H1 (cell line): Measurements from ENCODE around the gene CACUL1. TPM values are rescaled to one million over a fixed set of nuclear protein-coding genes. Genes with fewer than 3 reads are reported as not detected.

Experiments used
- CHD7 ChIP-seq: fragments of 300-600 bp; sonication (generic); IDR thresholded peaks from 2 replicates; pipeline ENCODE4 v1.7.1; 2012; ENCODE audit warnings: low read length, moderate library complexity, mild to moderate bottlenecking, inconsistent platforms; ENCODE audit not compliant: insufficient replicate concordance
- CREB1 ChIP-seq: IDR thresholded peaks from 2 replicates; pipeline ENCODE4 v1.6.1; 2012; ENCODE audit warnings: inconsistent platforms
- HDAC2 ChIP-seq, 2 experiments: fragments of 300-600 bp in 1 of 2; sonication (generic) in 1 of 2; IDR thresholded peaks; 2 replicates each; pipeline ENCODE4 v1.6.1; 2011 to 2012; ENCODE audit warnings: low read depth in 2 of 2, low read length in 2 of 2, mild to moderate bottlenecking in 2 of 2, moderate library complexity in 2 of 2, borderline replicate concordance in 1 of 2, inconsistent platforms in 1 of 2
- JUN ChIP-seq: IDR thresholded peaks from 2 replicates; pipeline ENCODE4 v1.6.1; 2011; ENCODE audit warnings: low read depth, mild to moderate bottlenecking, improper control_type of control experiment, low read length
- MAX ChIP-seq: IDR thresholded peaks from 2 replicates; pipeline ENCODE4 v1.6.1; 2012; ENCODE audit warnings: inconsistent platforms
- NRF1 ChIP-seq: IDR thresholded peaks from 2 replicates; pipeline ENCODE4 v1.6.1; 2011; ENCODE audit warnings: mild to moderate bottlenecking, low read depth, low read length, improper control_type of control experiment
- SAP30 ChIP-seq: fragments of 300-600 bp; sonication (generic); IDR thresholded peaks from 2 replicates; pipeline ENCODE4 v1.7.1; 2012; ENCODE audit warnings: low read length, moderate library complexity, mild to moderate bottlenecking, inconsistent platforms; ENCODE audit not compliant: insufficient read depth, insufficient replicate concordance
- SIN3A ChIP-seq, 2 experiments: IDR thresholded peaks in 1 of 2; conservative IDR thresholded peaks in 1 of 2; 2 replicates each; pipeline ENCODE4 v1.6.1; 2011 to 2012; ENCODE audit warnings: low read length in 2 of 2, improper control_type of control experiment in 1 of 2, low read depth in 1 of 2, mild to moderate bottlenecking in 1 of 2
- SP1 ChIP-seq: IDR thresholded peaks from 2 replicates; pipeline ENCODE4 v1.6.1; 2011; ENCODE audit warnings: low read depth, low read length
- TAF7 ChIP-seq: optimal IDR thresholded peaks from 2 replicates; pipeline ENCODE3; 2011; ENCODE audit warnings: low read depth, mild to moderate bottlenecking, inconsistent platforms, low read length, moderate library complexity, borderline replicate concordance
- TEAD4 ChIP-seq: IDR thresholded peaks from 2 replicates; pipeline ENCODE4 v1.6.1; 2012; ENCODE audit warnings: low read depth, low read length, inconsistent platforms, mixed read lengths
- polyA plus RNA-seq, 7 experiments: library from polyadenylated mRNA; depleted of rRNA in 3 of 7; stranded (reverse) in 5 of 7; unstranded in 2 of 7; fragments of >200 nt in 5 of 7; fragments of 200-250 nt in 2 of 7; gene quantifications; 1 replicate in 5 of 7; 2 replicates in 1 of 7; 4 replicates in 1 of 7; pipeline versions ENCODE4 v1.2.1 to v1.2.3, GENCODE V29; 2011 to 2013; ENCODE audit warnings: missing spikeins in 2 of 7, mixed read lengths in 2 of 7
- total RNA-seq: library from RNA; stranded (reverse); fragmentation: NEBNext Ultra II Directional; extraction: Animal tissue kit (Norgen Biotek cat#: 25700); gene quantifications from 2 replicates; pipeline ENCODE4 v1.2.1, GENCODE V29; 2021

Gene CACUL1
- total and polyA plus RNA-seq, 2 of the 8 experiments (the other 6 are each of a cell fraction or from before 2014, with no cell fraction given) = 6.5 to 34.2 TPM

- no peak for TF ChIP-seq CHD7
- TF ChIP-seq TEAD4 = no peak
- no peak for TF ChIP-seq MAX
- TF ChIP-seq HDAC2 (IDR thresholded peaks at IDR 0.05; ENCODE audit: borderline replicate concordance in 1 of 2, low read depth in 2 of 2, low read length in 2 of 2) = no peak
- no peak for TF ChIP-seq SAP30
- TF ChIP-seq JUN = no peak
- TF ChIP-seq CREB1 = no peak
- TF ChIP-seq SP1 = no peak
- TF ChIP-seq TAF7 = no peak
- TF ChIP-seq NRF1 = no peak
- no peak for TF ChIP-seq SIN3A (conservative IDR thresholded peaks at IDR 0.05 in 1 of 2, IDR thresholded peaks at IDR 0.05 in 1 of 2; ENCODE audit: low read depth in 1 of 2, low read length in 2 of 2)
Measured at GRCh38 chr10:118692872-118693271, 61.9 kb downstream of the CACUL1 start (continued).
